ENCODE results near the gene MACROD2. TPM values are rescaled to one million over a fixed set of nuclear protein-coding genes. Genes with fewer than 3 reads are reported as not detected.

Gene MACROD2
- total and polyA plus RNA-seq, 7 donors: 0.20 to 4.8 (median 0.87) TPM

GRCh38 chr20:14960831-14961230, 965.5 kb downstream of the MACROD2 start:
- WGBS, 3 donors: 93 to 98% (median 97%) methylated on average over 3 of the region's 3 CpGs
- no peak for ATAC-seq

GRCh38 chr20:14963262-14963663, 967.9 kb downstream of the MACROD2 start:
- H3K27ac ChIP-seq: no peak overlapping the region
- DNase-seq (no peak), ATAC-seq (no peak)
- no peaks in the 10 kb centered on the region for H3K36me3 ChIP-seq (ENCODE audit: insufficient read depth in 1 of 2, low read depth in 1 of 2)
- no peak overlapping the region for H3K4me3 ChIP-seq
- intact Hi-C loops (cut with DNase I): no loop called here
- H3K4me1 ChIP-seq: no peaks in the 10 kb centered on the region
- no peak for TF ChIP-seq CTCF (IDR thresholded peaks at IDR 0.05)
- 6 to 20% (median 15%) methylated on average over 3 of the region's 3 CpGs for WGBS, 3 donors
- no peaks in the 10 kb centered on the region for H3K9me3 ChIP-seq
- H3K27me3 ChIP-seq (ENCODE audit: insufficient read depth in 3 of 3, low read length in 2 of 3): no peaks in the 10 kb centered on the region

More at GRCh38 chr20:14960831-14961230, 965.5 kb downstream of the MACROD2 start:
- H3K4me3 ChIP-seq: no peak overlapping the region
- intact Hi-C loops (cut with DNase I): no loop called here
- DNase-seq: no peak
- H3K27me3 ChIP-seq (ENCODE audit: insufficient read depth in 3 of 3, low read length in 2 of 3): no peaks in the 10 kb centered on the region
- H3K4me1 ChIP-seq: no peaks in the 10 kb centered on the region
- no peak for TF ChIP-seq CTCF (IDR thresholded peaks at IDR 0.05)
- H3K36me3 ChIP-seq (ENCODE audit: insufficient read depth in 1 of 2, low read depth in 1 of 2): no peaks in the 10 kb centered on the region
- no peaks in the 10 kb centered on the region for H3K9me3 ChIP-seq
- no peak overlapping the region for H3K27ac ChIP-seq

- intact Hi-C loops (cut with DNase I): no loop called here
- Histone ChIP-seq H3K9me3 (no peaks in the 10 kb centered on the region), H3K4me1 (no peaks in the 10 kb centered on the region), H3K27ac (no peak overlapping the region), H3K4me3 (no peak overlapping the region), H3K36me3 (ENCODE audit: insufficient read depth in 1 of 2, low read depth in 1 of 2) (no peaks in the 10 kb centered on the region), H3K27me3 (ENCODE audit: insufficient read depth in 3 of 3, low read length in 2 of 3) (no peaks in the 10 kb centered on the region)
- WGBS, 3 donors: 93 to 96% (median 94%) methylated on average over 3 of the region's 3 CpGs
- ATAC-seq (no peak), DNase-seq (no peak)
- no peak for TF ChIP-seq CTCF (IDR thresholded peaks at IDR 0.05)
Observed at GRCh38 chr20:14966203-14966602, 970.9 kb downstream of the MACROD2 start.

- H3K4me1 ChIP-seq: no peaks in the 10 kb centered on the region
- no peaks in the 10 kb centered on the region for H3K9me3 ChIP-seq
- intact Hi-C loops (cut with DNase I): no loop called here
- no peak overlapping the region for H3K4me3 ChIP-seq
- H3K36me3 ChIP-seq (ENCODE audit: insufficient read depth in 1 of 2, low read depth in 1 of 2): no peaks in the 10 kb centered on the region
- ATAC-seq (no peak), DNase-seq (no peak)
- no peak for TF ChIP-seq CTCF (IDR thresholded peaks at IDR 0.05)
- H3K27ac ChIP-seq: no peak overlapping the region
- H3K27me3 ChIP-seq (ENCODE audit: insufficient read depth in 3 of 3, low read length in 2 of 3): no peaks in the 10 kb centered on the region
Observed at GRCh38 chr20:14966808-14967207, 971.5 kb downstream of the MACROD2 start.

- intact Hi-C loops (cut with DNase I): no loop called here
- no peak overlapping the region for H3K27ac ChIP-seq
- H3K36me3 ChIP-seq (ENCODE audit: insufficient read depth in 1 of 2, low read depth in 1 of 2): no peaks in the 10 kb centered on the region
- DNase-seq (no peak), ATAC-seq (no peak)
- no peak for TF ChIP-seq CTCF (IDR thresholded peaks at IDR 0.05)
- no peak overlapping the region for H3K4me3 ChIP-seq
- H3K4me1 ChIP-seq: no peaks in the 10 kb centered on the region
- H3K9me3 ChIP-seq: no peaks in the 10 kb centered on the region
- no peaks in the 10 kb centered on the region for H3K27me3 ChIP-seq (ENCODE audit: insufficient read depth in 3 of 3, low read length in 2 of 3)
- 76 to 86% (median 85%) methylated on average over 1 of the region's 1 CpG for WGBS, 3 donors
Observed at GRCh38 chr20:14972256-14972655, 976.9 kb downstream of the MACROD2 start.

Data from psoas muscle (tissue), 8 donors.